Measurements from ENCODE around the gene PROC. TPM values are rescaled to one million over a fixed set of nuclear protein-coding genes. Genes with fewer than 3 reads are reported as not detected.

Gene PROC
- polyA plus RNA-seq, 4 donors: 1.0 to 26.3 (median 4.9) TPM

DNA sequence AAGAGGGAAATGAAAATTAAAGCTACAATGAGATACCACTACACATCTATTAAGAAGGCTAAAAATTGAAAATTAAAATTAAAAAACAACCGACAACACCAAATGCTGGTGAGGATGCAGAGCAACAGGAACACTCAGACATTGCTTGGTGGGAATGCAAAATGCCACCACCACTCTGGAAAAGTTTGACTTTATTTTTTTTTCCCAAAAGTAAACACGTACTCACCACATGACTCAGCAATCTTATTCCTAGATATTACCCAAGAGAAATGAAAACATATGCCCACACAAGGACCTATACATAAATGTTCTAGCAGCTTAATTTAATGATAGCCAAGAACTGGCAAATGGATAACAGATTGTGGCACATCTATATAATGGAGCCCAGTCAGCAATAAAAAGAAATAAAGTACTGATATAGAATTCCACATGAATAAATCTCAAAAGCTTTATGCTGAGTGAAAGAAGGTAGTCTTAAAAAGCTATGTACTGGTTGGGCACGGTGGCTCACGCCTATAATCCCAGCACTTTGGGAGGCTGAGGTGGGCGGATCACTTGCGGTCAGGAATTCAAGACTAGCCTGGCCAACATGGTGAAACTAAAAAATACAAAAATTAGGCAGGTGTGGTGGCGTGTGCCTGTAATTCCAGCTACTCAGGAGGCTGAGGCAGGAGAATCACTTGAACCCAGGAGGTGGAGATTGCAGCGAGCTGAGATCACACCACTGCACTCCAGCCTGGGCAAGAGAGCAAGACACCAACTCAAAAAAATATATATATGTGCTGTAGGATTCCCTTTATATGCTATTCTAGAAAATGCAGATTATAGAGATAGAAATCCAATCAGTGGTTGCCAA lies 4.2 kb upstream of the PROC start:
- H3K4me1 ChIP-seq (ENCODE audit: control insufficient read depth in 3 of 3, insufficient read depth in 2 of 3, low read depth in 1 of 3, low read length in 2 of 3): peaks cover 0 to 15% (median 0%) of the 10 kb centered on the region in 3 donors
- DNase-seq (no peak), FAIRE-seq (no peak)
- H3K4me3 ChIP-seq (ENCODE audit: low read depth in 1 of 3, low read length in 3 of 3): no peak overlapping the region
- 86 to 87% (median 87%) methylated on average over 8 of the region's 8 CpGs for WGBS, 3 donors
- H3K27me3 ChIP-seq (ENCODE audit: control insufficient read depth in 3 of 3, insufficient read depth in 3 of 3, low read length in 3 of 3): peaks cover 0 to 2% (median 0%) of the 10 kb centered on the region in 3 donors
- H3K36me3 ChIP-seq (ENCODE audit: control insufficient read depth in 3 of 3, insufficient read depth in 2 of 3, low read depth in 1 of 3, low read length in 3 of 3): no peaks in the 10 kb centered on the region
- no peak overlapping the region for H3K27ac ChIP-seq (ENCODE audit: low read depth in 1 of 3, low read length in 2 of 3)
- H3K9me3 ChIP-seq (ENCODE audit: control insufficient read depth in 2 of 2, insufficient read depth in 1 of 2, low read depth in 1 of 2, low read length in 1 of 2): no peaks in the 10 kb centered on the region

- Histone ChIP-seq H3K4me3 (ENCODE audit: low read depth in 1 of 3, low read length in 3 of 3) (no peak overlapping the region), H3K27ac (ENCODE audit: low read depth in 1 of 3, low read length in 2 of 3) (no peak overlapping the region), H3K4me1 (ENCODE audit: control insufficient read depth in 3 of 3, insufficient read depth in 2 of 3, low read depth in 1 of 3, low read length in 2 of 3) (peaks cover 0 to 15% (median 0%) of the 10 kb centered on the region in 3 donors), H3K9me3 (ENCODE audit: control insufficient read depth in 2 of 2, insufficient read depth in 1 of 2, low read depth in 1 of 2, low read length in 1 of 2) (no peaks in the 10 kb centered on the region), H3K36me3 (ENCODE audit: control insufficient read depth in 3 of 3, insufficient read depth in 2 of 3, low read depth in 1 of 3, low read length in 3 of 3) (no peaks in the 10 kb centered on the region), H3K27me3 (ENCODE audit: control insufficient read depth in 3 of 3, insufficient read depth in 3 of 3, low read length in 3 of 3) (peaks cover 0 to 2% (median 0%) of the 10 kb centered on the region in 3 donors)
- FAIRE-seq: no peak
- WGBS, 3 donors: 82 to 87% (median 83%) methylated on average over 13 of the region's 13 CpGs
- DNase-seq: no peak
Observed at GRCh38 chr2:127414638-127415592, 3.3 kb upstream of the PROC start.

DNA sequence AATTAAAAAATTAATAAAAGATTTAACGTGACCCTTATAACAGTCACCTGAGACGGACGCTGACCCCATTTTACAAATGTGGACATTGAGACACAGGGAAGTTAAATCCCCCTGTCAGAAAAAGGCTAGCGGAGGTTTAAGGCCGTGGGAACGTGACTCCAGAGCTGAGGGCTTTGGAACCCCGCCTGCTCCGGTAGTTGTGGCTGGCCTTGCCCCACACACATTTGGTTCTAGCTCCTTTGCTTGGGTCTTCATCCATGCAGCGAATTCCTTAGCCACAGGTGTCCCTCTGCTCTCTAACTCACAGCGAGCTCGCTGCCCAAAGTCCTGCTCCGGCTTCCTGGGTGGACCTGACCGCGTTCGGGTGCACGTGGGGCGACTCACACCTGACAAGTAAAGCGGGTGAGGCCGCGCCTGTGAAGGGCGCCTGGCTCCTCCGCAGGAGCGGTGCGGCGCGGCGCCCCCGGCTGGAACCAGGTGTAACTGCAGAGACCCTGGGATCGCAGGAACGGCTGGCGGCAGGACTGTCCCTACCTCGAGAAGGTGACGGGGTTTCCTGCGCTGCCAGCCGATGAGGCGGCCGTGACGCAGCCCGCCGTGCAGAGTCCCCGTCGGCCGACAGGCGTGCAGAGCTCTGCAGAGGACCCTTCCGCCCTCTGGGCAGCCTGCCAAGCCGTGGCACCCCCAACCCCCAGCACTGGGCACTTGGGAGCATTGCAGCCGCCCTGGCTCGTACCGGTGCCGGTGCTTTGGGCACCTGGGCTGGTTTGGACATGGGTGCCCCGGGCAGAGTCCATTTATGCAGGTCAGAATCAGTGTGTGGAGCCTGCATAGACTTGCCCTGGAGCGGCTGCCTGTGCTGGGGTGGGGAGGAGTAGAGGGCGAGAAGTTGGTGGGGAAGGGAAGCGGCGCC lies 2.4 kb upstream of the PROC start:
- peak overlapping the region in 1 of 3 donors; percentile 4 for H3K27ac ChIP-seq (ENCODE audit: low read depth in 1 of 3, low read length in 2 of 3)

GRCh38 chr2:127416506-127417001 lies 1.7 kb upstream of the PROC start:
- peaks cover 0 to 2% (median 0%) of the 10 kb centered on the region in 3 donors for H3K27me3 ChIP-seq (ENCODE audit: control insufficient read depth in 3 of 3, insufficient read depth in 3 of 3, low read length in 3 of 3)
- H3K4me1 ChIP-seq (ENCODE audit: control insufficient read depth in 3 of 3, insufficient read depth in 2 of 3, low read depth in 1 of 3, low read length in 2 of 3): peaks cover 0 to 15% (median 0%) of the 10 kb centered on the region in 3 donors
- H3K9me3 ChIP-seq (ENCODE audit: control insufficient read depth in 2 of 2, insufficient read depth in 1 of 2, low read depth in 1 of 2, low read length in 1 of 2): no peaks in the 10 kb centered on the region
- no peak for FAIRE-seq
- no peaks in the 10 kb centered on the region for H3K36me3 ChIP-seq (ENCODE audit: control insufficient read depth in 3 of 3, insufficient read depth in 2 of 3, low read depth in 1 of 3, low read length in 3 of 3)
- H3K4me3 ChIP-seq (ENCODE audit: low read depth in 1 of 3, low read length in 3 of 3): peak overlapping the region in 2 of 3 donors; percentile 37 to 50
- no peak for DNase-seq
- WGBS, 3 donors: 6 to 17% (median 10%) methylated on average over 4 of the region's 4 CpGs
- H3K27ac ChIP-seq (ENCODE audit: low read depth in 1 of 3, low read length in 2 of 3): no peak overlapping the region

More for the DNA sequence above, 2.4 kb upstream of the PROC start:
- H3K27me3 ChIP-seq (ENCODE audit: control insufficient read depth in 3 of 3, insufficient read depth in 3 of 3, low read length in 3 of 3): peaks cover 0 to 2% (median 0%) of the 10 kb centered on the region in 3 donors
- DNase-seq: peak; percentile 91 to 95
- peak overlapping the region; percentile 37 to 50 (median 41) for H3K4me3 ChIP-seq (ENCODE audit: low read depth in 1 of 3, low read length in 3 of 3)
- H3K4me1 ChIP-seq (ENCODE audit: control insufficient read depth in 3 of 3, insufficient read depth in 2 of 3, low read depth in 1 of 3, low read length in 2 of 3): peaks cover 0 to 15% (median 0%) of the 10 kb centered on the region in 3 donors
- 9 to 15% (median 15%) methylated on average over 53 to 55 of the region's 55 CpGs for WGBS, 3 donors
- H3K9me3 ChIP-seq (ENCODE audit: control insufficient read depth in 2 of 2, insufficient read depth in 1 of 2, low read depth in 1 of 2, low read length in 1 of 2): no peaks in the 10 kb centered on the region
- H3K36me3 ChIP-seq (ENCODE audit: control insufficient read depth in 3 of 3, insufficient read depth in 2 of 3, low read depth in 1 of 3, low read length in 3 of 3): no peaks in the 10 kb centered on the region
- no peak for FAIRE-seq

- no peak for DNase-seq
- 87 to 90% (median 89%) methylated on average over 8 of the region's 8 CpGs for WGBS, 3 donors
- H3K27me3 ChIP-seq (ENCODE audit: control insufficient read depth in 3 of 3, insufficient read depth in 3 of 3, low read length in 3 of 3): peaks cover 0 to 5% (median 4%) of the 10 kb centered on the region in 3 donors
Observed at GRCh38 chr2:127417406-127417805, 821 bp upstream of the PROC start.

DNA sequence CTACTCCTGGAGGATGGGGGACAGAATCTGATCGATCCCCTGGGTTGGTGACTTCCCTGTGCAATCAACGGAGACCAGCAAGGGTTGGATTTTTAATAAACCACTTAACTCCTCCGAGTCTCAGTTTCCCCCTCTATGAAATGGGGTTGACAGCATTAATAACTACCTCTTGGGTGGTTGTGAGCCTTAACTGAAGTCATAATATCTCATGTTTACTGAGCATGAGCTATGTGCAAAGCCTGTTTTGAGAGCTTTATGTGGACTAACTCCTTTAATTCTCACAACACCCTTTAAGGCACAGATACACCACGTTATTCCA lies 844 bp downstream of the PROC start:
- FAIRE-seq (no peak), DNase-seq (no peak)
- H3K27me3 ChIP-seq (ENCODE audit: control insufficient read depth in 3 of 3, insufficient read depth in 3 of 3, low read length in 3 of 3): peaks cover 0 to 15% (median 5%) of the 10 kb centered on the region in 3 donors
- H3K4me3 ChIP-seq (ENCODE audit: low read depth in 1 of 3, low read length in 3 of 3): no peak overlapping the region
- peaks cover 0 to 20% (median 0%) of the 10 kb centered on the region in 3 donors for H3K4me1 ChIP-seq (ENCODE audit: control insufficient read depth in 3 of 3, insufficient read depth in 2 of 3, low read depth in 1 of 3, low read length in 2 of 3)
- H3K9me3 ChIP-seq (ENCODE audit: control insufficient read depth in 2 of 2, insufficient read depth in 1 of 2, low read depth in 1 of 2, low read length in 1 of 2): no peaks in the 10 kb centered on the region
- WGBS, 3 donors: 83 to 89% (median 89%) methylated on average over 4 of the region's 4 CpGs
- no peaks in the 10 kb centered on the region for H3K36me3 ChIP-seq (ENCODE audit: control insufficient read depth in 3 of 3, insufficient read depth in 2 of 3, low read depth in 1 of 3, low read length in 3 of 3)
- H3K27ac ChIP-seq (ENCODE audit: low read depth in 1 of 3, low read length in 2 of 3): no peak overlapping the region

More at GRCh38 chr2:127417406-127417805, 821 bp upstream of the PROC start:
- FAIRE-seq: no peak
- no peaks in the 10 kb centered on the region for H3K36me3 ChIP-seq (ENCODE audit: control insufficient read depth in 3 of 3, insufficient read depth in 2 of 3, low read depth in 1 of 3, low read length in 3 of 3)
- peaks cover 0 to 15% (median 0%) of the 10 kb centered on the region in 3 donors for H3K4me1 ChIP-seq (ENCODE audit: control insufficient read depth in 3 of 3, insufficient read depth in 2 of 3, low read depth in 1 of 3, low read length in 2 of 3)
- H3K4me3 ChIP-seq (ENCODE audit: low read depth in 1 of 3, low read length in 3 of 3): no peak overlapping the region
- H3K27ac ChIP-seq (ENCODE audit: low read depth in 1 of 3, low read length in 2 of 3): no peak overlapping the region
- no peaks in the 10 kb centered on the region for H3K9me3 ChIP-seq (ENCODE audit: control insufficient read depth in 2 of 2, insufficient read depth in 1 of 2, low read depth in 1 of 2, low read length in 1 of 2)

GRCh38 chr2:127419448-127420038 lies 1.3 kb downstream of the PROC start:
- peaks cover 0 to 15% (median 5%) of the 10 kb centered on the region in 3 donors for H3K27me3 ChIP-seq (ENCODE audit: control insufficient read depth in 3 of 3, insufficient read depth in 3 of 3, low read length in 3 of 3)
- 85 to 87% (median 86%) methylated on average over 14 to 15 of the region's 15 CpGs for WGBS, 3 donors
- H3K36me3 ChIP-seq (ENCODE audit: control insufficient read depth in 3 of 3, insufficient read depth in 2 of 3, low read depth in 1 of 3, low read length in 3 of 3): no peaks in the 10 kb centered on the region
- H3K9me3 ChIP-seq (ENCODE audit: control insufficient read depth in 2 of 2, insufficient read depth in 1 of 2, low read depth in 1 of 2, low read length in 1 of 2): no peaks in the 10 kb centered on the region
- no peak overlapping the region for H3K27ac ChIP-seq (ENCODE audit: low read depth in 1 of 3, low read length in 2 of 3)
- peaks cover 0 to 20% (median 0%) of the 10 kb centered on the region in 3 donors for H3K4me1 ChIP-seq (ENCODE audit: control insufficient read depth in 3 of 3, insufficient read depth in 2 of 3, low read depth in 1 of 3, low read length in 2 of 3)
- DNase-seq: no peak
- FAIRE-seq: no peak
- no peak overlapping the region for H3K4me3 ChIP-seq (ENCODE audit: low read depth in 1 of 3, low read length in 3 of 3)

Measured in small intestine (tissue), 7 donors.